Amygdala (tissue), 56 donors: Measurements from ENCODE around the gene C6orf89.

Experiments used
- DNase-seq, 56 donors: peaks; one replicate each; lab custom pipeline; 2025; lab: John Stamatoyannopoulos, UW

C6orf89 gene

DNA sequence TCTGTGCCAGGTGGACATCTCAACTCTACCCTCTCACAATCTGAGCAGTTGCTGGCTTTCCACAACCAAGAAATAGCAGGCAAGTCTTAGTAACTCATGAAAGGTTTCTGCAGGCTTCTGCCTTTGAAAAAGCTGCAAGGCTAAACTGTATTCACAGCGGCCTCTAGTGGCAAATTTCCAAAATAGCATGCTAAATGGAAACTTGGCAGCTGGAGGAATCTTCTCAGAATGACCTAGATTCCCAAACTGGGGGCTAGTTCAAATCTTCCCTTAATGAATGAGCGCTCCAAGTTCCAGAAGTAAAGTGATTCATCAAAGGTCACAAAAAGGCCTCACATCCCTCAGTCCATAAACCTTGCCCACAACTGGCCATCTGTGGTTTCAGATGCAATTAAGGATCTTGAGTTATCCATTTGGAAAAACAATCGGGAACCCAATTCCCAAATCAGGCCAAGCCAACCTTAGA lies 34.6 kb upstream of the C6orf89 start:
- peak in 29 of 56 donors; percentile 11 to 79 (median 41) for DNase-seq

DNA sequence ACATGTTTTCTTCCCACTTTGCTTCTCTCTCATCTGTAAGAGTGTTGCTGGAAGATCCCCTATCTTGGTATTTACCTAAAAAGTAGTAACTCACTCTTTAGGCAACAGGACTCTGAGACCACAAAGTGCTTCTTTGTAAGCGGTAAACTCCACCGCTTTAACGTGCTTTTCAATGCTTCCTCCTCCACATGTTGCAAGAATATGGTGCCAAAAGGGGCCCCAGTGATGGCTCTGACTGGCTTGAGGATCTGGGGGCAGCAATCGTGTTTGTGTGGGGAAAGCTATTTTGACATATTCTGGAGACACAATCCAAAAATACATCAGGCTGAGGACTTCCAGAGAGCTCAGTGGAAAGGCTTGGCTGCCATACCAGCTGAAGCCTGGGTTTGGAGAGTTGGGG lies 34.1 kb upstream of the C6orf89 start:
- no peak for DNase-seq

DNA sequence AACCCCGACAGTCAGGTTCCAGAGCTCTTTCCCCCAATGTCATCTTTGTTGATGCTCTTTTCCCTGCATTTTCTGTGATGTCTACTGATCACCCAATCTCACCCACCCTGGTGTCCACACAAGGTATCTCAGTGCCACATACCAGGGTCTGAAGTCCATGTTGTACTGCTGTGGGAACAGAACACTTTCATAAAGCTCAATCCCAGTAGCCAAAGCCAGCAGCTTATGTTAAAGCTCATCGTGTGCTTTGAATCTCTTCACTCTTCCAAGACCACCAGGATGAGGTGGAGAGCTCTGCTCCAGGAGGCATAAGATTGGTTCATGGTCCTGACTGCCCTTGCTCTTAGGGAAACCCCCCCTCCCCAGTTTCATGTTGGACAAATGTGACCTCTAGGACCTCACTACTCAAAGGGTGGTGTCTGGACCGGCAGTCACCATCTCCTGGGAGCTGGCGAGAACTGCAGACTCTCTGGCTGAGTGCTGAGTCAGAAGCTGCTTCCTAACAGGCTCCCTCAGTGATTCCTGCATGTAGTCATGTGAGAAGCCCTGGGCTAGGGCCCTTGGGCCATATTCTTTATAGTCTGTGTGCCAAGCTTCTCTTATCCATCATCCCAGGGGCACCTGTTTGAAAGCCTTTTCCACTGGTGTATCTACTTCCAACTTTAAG lies 33.1 kb upstream of the C6orf89 start:
- no peak for DNase-seq

DNA sequence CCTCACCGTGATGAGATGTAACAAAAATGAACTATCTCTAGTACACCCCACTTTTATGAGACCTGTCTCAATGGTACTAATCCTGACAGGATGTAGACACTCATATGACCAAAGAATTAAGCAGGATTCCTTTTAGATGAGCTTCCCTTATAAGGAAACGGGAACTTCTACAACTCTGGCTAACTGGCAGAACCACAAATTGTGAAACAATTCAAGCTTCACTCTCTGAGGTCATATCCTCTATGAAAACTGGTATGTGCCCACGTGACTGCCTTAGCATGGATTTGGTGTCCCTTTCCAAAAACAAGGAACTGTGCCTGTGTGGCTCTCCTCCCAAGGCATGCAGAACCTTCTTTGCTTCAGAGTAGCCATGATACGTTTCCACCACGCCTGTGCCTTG lies 32.4 kb upstream of the C6orf89 start:
- no peak for DNase-seq

DNA sequence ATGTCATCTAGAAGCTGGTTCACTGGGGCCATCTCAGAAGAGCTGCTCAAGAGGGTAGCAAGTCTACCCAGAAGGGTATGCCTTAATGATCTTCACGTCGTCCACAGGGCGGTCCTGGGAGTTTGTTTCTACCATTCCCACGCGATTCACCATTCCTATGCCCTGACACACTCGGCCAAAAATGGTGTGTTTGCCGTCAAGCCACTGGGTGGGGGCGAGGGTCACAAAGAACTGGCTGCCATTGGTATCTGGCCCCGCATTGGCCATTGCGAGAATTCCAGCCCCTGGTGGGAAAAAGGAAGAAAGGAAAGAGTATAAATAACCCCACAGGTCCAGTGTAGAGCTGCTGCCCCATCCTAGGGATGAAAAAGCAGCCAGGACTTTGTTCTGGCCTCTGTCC lies 30.0 kb upstream of the C6orf89 start:
- DNase-seq = no peak

DNA sequence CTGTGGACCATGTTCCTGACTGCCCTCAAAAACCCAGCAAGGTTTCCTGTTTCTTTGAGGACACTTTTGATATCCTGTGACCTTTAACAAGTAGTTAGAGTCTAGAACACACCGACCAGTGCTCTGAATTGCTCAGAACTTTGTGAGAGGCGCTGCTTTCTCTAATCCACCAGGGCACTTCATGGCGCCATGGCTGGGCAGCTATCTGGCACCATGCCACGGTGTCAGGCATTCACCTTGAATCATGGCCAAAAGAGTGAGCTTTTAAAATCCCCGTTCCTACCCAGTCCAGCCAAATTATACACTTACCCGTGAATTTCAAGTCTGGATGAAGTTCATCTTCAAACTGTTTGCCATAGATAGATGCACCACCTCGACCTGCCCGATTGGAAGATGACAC lies 29.5 kb upstream of the C6orf89 start:
- no peak for DNase-seq

DNA sequence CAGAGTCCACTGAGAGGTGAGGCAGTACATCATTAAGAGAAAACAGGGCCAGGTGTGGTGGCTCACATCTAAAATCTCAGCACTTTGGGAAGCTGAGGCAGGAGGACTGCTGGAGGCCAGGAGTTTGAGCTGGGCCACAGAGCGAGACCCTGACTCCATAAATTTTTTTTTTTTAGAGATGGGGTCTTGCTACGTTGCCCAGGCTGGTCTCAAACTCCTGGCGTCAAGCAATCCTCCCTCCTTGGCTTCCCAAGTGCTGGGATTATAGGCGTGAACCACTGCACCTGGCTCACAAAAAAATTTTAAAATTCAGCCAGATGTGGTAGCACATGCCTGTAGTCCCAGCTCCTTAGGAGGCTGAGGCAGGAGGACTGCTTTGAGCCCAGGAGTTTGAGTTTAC lies 28.4 kb upstream of the C6orf89 start:
- DNase-seq = no peak

DNA sequence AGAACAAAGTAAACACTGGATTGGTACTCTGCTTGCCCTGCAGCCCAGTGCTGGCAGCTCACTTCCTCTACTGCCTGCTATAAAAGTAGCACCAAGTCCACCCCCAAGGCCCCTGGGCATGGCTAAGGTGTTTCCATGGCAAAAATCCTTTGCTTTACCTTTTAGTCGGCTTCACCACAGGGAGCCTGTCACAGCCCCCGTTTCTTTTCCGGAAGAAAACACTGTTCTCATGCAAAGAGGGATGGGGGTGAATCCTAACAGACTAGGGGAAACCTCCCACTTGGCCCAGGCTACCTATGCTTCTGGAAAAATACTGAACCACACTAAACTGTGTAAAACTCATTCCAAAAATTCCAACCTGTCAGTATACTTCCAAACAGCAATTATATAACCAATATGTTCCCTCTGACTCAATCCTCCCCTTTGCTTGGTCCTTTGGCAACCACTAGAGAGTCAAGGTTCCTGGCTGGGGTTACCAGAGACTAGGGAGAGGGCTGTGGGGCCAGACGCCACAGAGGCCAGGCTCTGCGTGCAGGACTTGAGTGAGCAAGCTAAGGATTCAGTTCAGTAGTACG lies 27.3 kb upstream of the C6orf89 start:
- DNase-seq = no peak

DNA sequence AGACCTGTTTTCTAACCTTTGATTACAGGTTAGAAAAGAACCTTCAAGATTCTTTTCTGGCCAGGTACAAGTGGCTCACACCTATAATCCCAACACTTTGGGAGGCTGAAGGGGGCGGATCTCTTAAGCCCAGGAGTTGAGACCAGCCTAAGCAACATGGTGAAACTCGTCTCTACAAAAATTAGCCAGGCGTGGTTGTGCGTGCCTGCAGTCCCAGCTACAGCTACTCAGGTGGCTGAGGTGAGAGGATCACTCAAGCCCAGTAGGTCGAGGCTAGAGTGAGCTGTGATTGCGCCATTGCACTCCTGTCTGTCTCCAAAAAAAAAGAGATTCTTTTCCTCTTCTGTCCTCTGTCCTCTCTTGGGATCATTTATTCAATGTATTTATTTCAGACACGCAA lies 25.6 kb upstream of the C6orf89 start:
- DNase-seq = no peak

DNA sequence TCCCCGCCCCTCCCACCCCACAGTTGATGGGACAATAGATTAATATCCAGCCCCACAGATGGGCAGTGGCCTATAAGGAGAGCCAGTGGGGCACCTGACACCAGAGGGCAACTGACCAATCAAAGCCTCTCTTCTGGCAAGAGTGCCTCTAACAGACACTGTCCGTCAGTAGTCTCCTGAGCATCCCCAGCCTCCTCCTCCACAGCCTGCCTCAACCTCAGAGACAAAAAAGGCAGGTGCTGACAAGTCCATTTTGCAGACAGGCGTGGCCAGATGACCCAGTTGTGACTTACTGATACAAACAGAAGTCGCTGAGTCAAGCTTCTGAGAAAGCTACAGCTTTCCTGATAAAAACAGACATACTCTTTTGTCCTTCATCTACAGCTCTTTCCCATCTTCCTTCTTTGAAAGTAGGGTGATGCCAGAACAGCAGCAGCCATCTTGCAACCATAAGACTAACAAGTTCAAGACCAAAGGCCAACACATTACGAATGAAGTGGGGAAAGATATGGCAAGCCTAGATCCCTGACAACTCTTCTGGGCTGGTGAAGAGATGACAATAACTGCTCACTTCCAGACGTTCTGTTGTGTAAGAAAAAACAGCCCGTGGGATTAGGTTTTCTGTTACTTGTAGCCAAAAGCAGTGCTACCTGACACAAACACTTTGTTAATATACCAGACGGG lies 23.4 kb upstream of the C6orf89 start:
- DNase-seq = no peak

DNA sequence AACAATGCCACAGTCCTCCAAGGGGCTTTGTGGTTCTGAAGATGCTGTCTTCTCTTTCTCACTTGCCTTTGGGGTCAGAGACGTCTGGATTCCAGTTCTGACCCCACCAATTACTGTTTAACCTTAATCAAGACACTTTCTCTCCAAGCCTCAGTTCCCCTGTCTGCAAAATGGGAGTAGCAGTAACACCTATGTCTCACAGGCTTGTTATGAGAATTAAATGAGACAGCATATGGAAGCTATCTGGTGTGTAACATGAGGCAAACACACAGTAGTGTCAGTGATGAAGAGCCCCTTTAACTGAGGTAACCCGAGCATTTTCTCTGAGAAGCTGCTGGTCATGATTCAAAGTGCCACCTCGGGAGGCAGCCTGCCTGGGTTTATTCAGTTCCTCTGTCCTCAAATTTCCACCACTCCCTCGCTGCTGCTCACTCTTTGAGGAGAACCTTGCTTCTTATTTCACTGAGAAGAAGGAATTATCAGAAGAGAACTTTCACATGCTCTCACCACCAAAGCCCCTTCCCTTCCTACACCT lies 22.8 kb upstream of the C6orf89 start:
- no peak for DNase-seq

DNA sequence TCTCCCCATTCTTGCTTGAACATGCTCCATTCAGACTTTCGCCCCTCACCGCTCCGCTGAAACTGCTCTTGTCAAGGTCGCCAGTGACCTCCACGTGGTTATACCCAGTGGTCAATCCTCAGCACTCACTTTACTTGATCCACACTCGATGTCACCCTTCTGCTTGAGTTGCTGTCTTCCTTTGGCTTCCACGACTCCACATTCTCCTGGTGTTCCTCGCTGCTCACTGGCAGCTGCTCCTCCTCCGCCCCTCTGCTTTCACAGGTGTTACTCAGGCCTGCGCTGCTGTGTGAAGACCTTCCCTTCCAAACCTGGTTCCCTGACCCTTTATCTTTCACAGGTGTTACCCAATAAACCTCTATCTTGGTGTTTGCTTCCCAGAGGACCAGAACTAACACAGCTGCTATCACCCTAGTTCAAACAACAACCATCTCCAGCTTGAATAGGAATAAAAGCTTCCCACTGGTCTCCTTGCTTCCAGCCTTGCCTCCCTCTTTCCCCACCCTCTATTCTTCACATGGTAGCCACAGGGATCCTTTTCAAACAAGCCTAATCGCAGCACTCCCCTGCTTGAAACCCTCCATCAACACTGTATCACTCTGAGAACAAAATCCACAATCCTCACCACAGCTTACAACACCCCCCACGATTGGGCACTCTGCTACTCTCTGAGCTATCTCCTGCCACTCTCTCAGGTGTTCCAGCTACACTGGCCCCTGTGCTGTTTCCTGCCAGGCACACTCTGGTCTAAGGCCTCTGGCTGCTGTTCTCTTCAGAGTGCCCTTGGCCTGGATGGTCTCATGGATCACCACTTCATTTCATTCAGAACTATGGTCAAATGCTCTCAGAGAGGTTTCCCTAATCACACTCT lies 21.8 kb upstream of the C6orf89 start:
- no peak for DNase-seq

DNA sequence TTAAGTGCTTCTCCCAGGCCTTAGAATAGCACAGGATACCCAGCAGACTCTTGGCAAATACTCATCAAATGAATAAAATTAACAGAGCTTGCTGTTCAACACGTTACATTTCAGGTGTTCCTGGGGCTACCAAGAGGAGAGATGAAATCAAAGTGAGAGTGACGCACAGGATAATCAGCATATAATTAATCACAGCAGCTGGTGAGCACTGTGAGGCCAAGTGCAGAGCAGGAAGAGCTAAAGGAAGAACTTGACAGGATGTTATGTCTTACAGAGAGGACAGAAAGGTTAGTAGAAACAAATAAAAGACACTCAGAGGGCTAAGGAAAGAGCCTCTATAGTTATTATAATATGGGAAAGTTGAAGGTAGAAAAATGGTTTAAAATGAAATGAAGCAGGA lies 19.9 kb upstream of the C6orf89 start:
- no peak for DNase-seq

DNA sequence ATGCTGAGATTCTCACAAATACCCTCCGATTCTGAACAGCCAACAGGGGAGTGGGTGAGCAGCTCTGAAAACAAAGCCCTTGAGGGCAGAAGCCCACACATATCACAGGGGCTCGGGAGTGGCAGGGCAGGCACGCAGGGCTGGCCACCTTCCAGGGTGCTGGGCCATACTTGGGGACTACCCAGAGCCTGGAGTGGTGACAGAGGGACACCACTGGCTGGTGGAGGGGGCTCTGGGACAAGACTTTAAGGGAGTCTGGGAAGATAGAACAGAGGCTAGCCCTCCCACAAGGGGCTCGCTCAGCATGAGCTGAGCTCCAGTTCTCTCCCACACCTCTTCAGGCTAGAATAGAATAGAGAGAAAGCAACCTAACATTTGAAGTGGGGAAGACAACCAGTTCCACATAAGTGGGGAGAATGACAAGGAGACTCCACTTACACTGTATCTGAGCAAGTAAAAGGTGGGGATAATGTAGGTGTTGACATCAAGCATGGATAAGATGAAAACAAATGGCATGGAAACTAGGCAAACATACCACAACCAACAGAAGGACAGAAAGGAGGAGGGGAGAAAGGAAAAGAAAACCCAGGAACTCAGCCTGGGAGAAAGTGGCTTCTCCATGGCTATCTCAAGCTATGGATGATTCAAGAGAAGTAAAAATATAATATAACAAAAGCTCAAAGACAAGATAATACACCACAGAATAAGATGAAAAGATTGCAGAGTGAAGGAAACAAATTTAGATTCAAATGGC lies 18.1 kb upstream of the C6orf89 start:
- DNase-seq = no peak

DNA sequence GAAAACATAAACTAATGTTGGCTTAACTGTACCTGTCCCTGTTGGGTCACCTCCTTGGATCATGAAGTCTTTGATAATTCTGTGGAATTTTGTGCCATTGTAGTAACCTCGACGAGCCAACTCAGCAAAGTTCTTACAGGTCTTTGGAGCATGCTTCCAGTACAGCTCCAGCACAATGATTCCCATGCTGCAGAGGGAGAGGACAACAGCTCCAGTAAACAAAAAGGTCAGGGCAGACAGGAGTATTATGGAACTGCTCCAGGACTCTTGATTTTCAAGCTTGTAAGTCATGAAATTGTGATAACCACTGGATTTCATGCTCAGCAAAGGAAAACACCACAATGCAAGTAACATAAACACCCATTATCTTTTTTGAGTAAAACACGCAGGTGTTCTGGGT lies 14.1 kb upstream of the C6orf89 start:
- no peak for DNase-seq

DNA sequence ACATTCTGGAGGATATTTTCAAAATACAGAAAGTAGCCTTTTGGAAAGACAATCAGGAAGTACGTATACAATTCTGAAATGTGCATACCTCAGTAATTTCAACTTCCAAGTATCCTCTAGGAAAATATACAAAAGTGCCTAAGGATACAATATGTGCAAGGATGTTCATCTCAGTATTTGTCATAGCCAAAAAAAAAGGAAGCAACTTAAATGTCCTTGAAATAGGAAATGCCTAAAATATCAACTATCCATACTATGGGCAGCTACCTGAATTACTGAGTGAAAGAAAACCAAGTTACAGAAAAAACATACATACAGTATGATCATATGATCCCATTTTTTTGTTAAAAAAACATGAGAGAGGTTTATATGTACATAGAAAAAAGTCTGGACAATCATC lies 12.6 kb upstream of the C6orf89 start:
- DNase-seq = no peak

DNA sequence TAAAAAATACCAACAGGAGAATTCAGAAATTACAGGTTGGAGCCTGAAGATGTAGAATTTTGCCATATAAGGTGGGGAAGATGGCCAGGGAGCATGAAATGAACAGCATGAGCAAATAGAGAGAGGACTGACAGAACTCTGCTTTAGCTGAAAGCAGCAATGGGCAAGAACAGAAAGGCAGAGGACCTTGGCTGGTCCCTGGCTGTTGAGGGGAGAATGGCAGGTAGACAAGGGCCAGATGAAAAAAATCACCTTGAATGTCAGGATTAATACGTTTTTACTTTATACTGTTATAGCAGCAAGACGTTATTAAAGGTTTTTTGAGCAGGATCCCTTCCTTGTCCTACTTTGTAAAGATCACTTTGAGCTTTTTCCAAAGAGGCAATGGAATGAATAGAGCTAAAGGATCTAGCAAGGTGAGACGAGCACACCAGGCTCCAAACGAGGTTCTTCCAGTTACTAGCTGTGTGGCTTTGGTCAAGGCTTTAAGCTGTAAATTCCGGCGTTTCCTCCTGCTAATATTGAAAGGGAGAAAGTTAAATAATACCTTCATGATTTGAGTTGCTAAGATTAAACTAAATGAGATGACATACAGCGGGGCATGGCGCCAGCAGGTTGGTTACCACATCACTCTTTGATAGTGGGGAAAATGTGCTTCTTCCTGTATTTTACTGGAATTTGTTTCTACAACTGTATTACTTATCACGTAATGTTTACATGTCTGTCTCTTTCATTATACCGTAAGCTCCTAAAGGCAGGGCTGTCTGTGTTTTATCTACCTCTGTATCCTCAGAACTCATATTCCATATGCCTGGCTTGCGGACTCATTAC lies 11.9 kb upstream of the C6orf89 start:
- DNase-seq = peak in 1 of 56 donors; percentile 15

DNA sequence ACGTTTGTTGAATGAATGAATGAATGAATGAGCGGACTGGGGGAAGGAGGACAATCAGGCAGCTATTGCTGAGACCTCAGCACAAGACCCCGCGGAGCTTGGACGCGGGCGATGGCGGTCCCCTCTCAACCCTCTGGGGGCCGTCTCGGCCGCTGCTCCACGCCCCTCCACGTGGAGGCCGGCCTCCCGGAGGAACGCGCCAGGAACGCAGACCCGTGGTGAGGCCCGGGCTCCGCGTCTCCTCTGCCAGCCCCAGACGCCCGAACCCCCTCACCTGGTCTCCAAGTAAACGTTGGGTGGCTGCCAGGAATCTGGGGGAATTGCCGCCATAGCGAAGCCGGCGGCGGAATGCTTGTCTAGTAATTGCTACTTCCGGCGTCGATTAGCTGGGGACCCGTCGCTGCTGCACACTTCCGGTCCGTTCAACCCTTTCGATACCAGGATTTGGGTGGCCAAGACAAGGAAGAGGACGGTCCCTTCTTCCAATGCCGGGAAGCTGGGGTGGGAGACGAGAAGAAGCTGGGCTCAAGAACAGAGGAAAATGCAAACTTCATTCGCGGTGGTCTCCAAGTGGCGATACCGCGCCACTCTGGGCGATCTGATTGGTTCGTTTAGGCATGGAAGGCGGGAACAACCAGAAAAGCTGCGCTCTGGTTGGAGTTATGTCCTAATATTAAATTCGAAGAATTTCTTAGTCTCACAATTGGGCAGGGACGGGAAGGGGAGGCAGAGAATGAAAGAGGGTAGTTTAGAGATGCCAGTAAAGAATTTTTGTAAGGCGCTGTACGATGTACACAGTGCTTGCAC lies 11.1 kb upstream of the C6orf89 start, which contains the start of gene PPIL1:
Gene PPIL1 (minus strand): TSS at position 361 of the 807 bp plus-strand sequence. CDS start 31 bp downstream, at position 330.
- DNase-seq = peak in 55 of 56 donors; percentile 37 to 94 (median 80)
